ENCODE data around the gene NUDT13.
"Not testable (repeated sequence)": the region's sequence is repeated elsewhere in the genome, so short reads cannot be mapped to it uniquely, and the experiment has no call there.

GRCh38 chr10:73112032-73112431 is 1.8 kb downstream of the NUDT13 start:
- TF ChIP-seq, protein P1, sequence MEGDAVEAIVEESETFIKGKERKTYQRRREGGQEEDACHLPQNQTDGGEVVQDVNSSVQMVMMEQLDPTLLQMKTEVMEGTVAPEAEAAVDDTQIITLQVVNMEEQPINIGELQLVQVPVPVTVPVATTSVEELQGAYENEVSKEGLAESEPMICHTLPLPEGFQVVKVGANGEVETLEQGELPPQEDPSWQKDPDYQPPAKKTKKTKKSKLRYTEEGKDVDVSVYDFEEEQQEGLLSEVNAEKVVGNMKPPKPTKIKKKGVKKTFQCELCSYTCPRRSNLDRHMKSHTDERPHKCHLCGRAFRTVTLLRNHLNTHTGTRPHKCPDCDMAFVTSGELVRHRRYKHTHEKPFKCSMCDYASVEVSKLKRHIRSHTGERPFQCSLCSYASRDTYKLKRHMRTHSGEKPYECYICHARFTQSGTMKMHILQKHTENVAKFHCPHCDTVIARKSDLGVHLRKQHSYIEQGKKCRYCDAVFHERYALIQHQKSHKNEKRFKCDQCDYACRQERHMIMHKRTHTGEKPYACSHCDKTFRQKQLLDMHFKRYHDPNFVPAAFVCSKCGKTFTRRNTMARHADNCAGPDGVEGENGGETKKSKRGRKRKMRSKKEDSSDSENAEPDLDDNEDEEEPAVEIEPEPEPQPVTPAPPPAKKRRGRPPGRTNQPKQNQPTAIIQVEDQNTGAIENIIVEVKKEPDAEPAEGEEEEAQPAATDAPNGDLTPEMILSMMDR (IDR thresholded peaks at IDR 0.05; ENCODE audit: low read depth, low read length) = not testable (repeated sequence)
- TF ChIP-seq EZH2phosphoT487 (IDR thresholded peaks at IDR 0.05; ENCODE audit: low read depth) = not testable (repeated sequence)

Measured in OCI-LY3 (cell line).